GM12864 (cell line): Measurements from ENCODE around the gene PXMP4.

Source experiments
- DNase-seq: peaks from one replicate; pipeline ENCODE4 v3.0.0-alpha.2; 2011; ENCODE audit warnings: low read depth
- H3K4me3 ChIP-seq: 2 replicates; pipeline ENCODE4 v1.5.1; 2011; ENCODE audit warnings: mild to moderate bottlenecking, low read depth, low read length, control low read depth
- CTCF ChIP-seq: IDR thresholded peaks from 2 replicates; pipeline ENCODE4 v1.5.1; 2011; ENCODE audit warnings: low read depth, mild to moderate bottlenecking, moderate library complexity, low read length, control low read depth, inconsistent platforms; ENCODE audit errors: missing control alignments

The PXMP4 gene

GRCh38 chr20:33696448-33696847 is 23.7 kb downstream of the PXMP4 start:
- no peak for DNase-seq
- H3K4me3 ChIP-seq = no peak overlapping the region
- TF ChIP-seq CTCF = no peak

- no peak for DNase-seq
- TF ChIP-seq CTCF = no peak
- no peak overlapping the region for H3K4me3 ChIP-seq
Measured at GRCh38 chr20:33694639-33695012, 25.5 kb downstream of the PXMP4 start.

GRCh38 chr20:33693741-33694638 is 26.1 kb downstream of the PXMP4 start:
- no peak for DNase-seq
- H3K4me3 ChIP-seq = no peak overlapping the region
- no peak for TF ChIP-seq CTCF

DNA sequence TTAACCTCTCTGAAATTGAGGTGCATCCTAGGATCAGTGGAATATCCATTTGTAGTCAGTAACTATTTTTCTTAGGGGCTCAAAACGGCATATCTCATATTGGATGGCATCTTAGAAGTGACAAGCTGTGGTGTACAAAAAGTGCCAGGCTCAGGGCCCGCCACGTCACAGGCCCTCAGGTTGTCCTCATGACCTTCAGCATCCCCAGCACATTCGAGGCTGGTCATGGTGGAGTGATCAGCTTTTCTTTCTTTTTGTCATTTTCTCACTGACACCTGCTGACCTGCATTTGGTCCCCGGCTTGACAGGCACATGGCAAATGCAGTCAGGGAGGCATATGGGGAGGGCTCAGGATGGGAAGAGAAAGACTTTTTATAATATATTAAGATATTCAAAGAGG is 26.8 kb downstream of the PXMP4 start:
- H3K4me3 ChIP-seq = no peak overlapping the region
- no peak for TF ChIP-seq CTCF
- DNase-seq = no peak

DNA sequence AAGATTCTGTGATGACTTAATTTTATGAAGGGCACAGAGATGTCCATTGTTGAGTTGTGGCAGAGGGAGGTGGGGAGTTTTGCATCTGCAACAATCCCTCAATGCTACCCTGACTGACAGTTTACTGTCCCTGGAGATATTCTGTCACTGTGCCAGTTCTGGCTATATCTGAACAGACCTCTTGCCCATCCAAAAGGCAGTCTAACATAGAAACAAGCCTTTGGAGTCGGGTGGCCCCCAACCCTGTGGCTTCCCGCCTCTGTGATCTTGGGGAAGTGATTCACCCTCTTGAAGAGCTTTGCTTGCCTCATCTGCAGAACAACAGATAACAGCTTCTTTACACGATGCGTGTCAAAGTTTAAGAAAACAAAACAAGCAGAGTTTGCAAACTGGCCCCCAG is 30.1 kb downstream of the PXMP4 start:
- no peak overlapping the region for H3K4me3 ChIP-seq
- TF ChIP-seq CTCF = no peak
- DNase-seq = no peak

- no peak overlapping the region for H3K4me3 ChIP-seq
- no peak for DNase-seq
- TF ChIP-seq CTCF = no peak
Measured at GRCh38 chr20:33689493-33689892, 30.6 kb downstream of the PXMP4 start.

GRCh38 chr20:33688938-33689424 is 31.1 kb downstream of the PXMP4 start:
- DNase-seq = no peak
- TF ChIP-seq CTCF = no peak
- no peak overlapping the region for H3K4me3 ChIP-seq
